IPS-15b (cell line): ENCODE measurements around the gene MAP3K15.
"Not testable (repeated sequence)": the region's sequence is repeated elsewhere in the genome, so short reads cannot be mapped to it uniquely, and the experiment has no call there.

Experiments used
- H3K27me3 ChIP-seq: one replicate; pipeline ENCODE4 v1.6.1; 2013; ENCODE audit warnings: low read length; ENCODE audit not compliant: control insufficient read depth, insufficient read depth
- H3K36me3 ChIP-seq: one replicate; pipeline ENCODE4 v1.6.1; 2013; ENCODE audit warnings: low read length; ENCODE audit not compliant: control insufficient read depth, insufficient read depth
- H3K4me1 ChIP-seq: one replicate; pipeline ENCODE4 v1.6.1; 2013; ENCODE audit warnings: mild to moderate bottlenecking, low read length; ENCODE audit not compliant: control insufficient read depth, insufficient read depth
- H3K4me3 ChIP-seq: one replicate; pipeline ENCODE4 v1.5.1; 2013; ENCODE audit warnings: low read depth, low read length
- H3K9ac ChIP-seq: one replicate; pipeline ENCODE4 v1.6.1; 2013; ENCODE audit warnings: low read depth, mild to moderate bottlenecking, low read length
- H3K9me3 ChIP-seq: one replicate; pipeline ENCODE4 v1.6.1; 2013; ENCODE audit warnings: mild to moderate bottlenecking, low read length; ENCODE audit not compliant: control insufficient read depth, insufficient read depth

Gene MAP3K15

DNA sequence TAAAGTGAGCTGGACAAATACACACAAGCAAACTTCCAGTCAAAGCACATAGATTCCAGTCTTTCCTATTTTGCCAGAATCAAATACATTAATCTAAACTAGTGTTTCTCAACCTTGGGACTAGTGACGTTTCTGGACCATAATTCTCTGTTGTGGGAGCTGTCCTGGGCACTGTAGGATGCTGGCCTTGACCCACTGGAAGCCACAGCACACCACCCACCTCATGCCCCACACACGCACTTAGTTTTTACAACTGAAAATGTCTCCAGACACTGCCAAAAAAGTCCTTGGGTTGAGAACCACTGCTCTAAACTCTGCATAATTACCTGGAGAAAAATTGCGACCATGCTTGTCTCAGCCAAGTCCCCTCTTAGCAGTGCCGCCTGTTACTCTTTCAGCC is 57.6 kb downstream of the MAP3K15 start:
- Histone ChIP-seq H3K4me3 (no peak overlapping the region), H3K9ac (no peak overlapping the region), H3K4me1 (no peaks in the 10 kb centered on the region), H3K27me3 (no peaks in the 10 kb centered on the region), H3K36me3 (peaks cover 2% of the 10 kb centered on the region), H3K9me3 (peaks cover 3% of the 10 kb centered on the region)

DNA sequence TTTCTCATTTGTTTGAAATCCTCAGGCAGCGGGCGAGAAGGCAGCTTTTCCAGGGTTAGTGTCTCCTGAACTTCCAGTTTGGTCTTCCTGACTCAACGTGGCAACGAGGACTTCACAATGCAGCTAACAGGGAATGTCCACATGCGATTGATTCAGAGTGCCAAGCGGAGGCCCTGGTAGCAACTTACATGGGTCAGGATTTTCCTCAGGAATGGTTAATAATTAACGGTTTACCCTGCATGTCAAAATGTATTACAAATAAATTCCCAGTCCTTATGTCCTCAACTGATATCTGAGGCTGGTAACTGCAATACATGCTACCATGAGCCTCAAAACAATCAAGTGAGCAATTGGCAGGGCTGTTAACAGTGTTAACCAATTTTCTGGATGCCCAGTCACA is 67.2 kb downstream of the MAP3K15 start:
- no peak overlapping the region for H3K4me3 ChIP-seq
- H3K4me1 ChIP-seq, result no peaks in the 10 kb centered on the region
- no peaks in the 10 kb centered on the region for H3K9me3 ChIP-seq
- no peak overlapping the region for H3K9ac ChIP-seq
- H3K36me3 ChIP-seq, result no peaks in the 10 kb centered on the region
- H3K27me3 ChIP-seq, result no peaks in the 10 kb centered on the region

DNA sequence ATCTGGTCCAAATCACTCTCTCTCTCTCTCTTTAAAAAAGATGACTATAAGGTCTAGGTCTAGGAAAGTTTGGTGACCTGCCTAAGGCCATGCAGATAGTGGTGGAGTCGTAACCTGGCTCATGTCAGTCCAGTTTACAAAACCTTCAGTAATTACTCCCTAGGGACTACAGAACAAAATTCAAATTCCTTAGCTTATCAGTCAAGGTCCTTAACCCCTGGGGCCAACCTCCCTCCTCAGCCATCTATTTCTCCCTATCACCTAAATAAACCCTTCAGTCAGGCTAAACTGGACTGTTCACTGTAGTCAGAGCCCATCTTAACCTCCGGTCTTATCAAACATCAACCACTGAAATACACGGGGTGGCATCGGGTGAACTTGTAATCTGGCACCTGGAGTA is 68.9 kb downstream of the MAP3K15 start:
- H3K9me3 ChIP-seq, result peaks cover 4% of the 10 kb centered on the region
- H3K27me3 ChIP-seq, result no peaks in the 10 kb centered on the region
- no peaks in the 10 kb centered on the region for H3K36me3 ChIP-seq
- no peak overlapping the region for H3K9ac ChIP-seq
- H3K4me1 ChIP-seq, result no peaks in the 10 kb centered on the region
- no peak overlapping the region for H3K4me3 ChIP-seq

DNA sequence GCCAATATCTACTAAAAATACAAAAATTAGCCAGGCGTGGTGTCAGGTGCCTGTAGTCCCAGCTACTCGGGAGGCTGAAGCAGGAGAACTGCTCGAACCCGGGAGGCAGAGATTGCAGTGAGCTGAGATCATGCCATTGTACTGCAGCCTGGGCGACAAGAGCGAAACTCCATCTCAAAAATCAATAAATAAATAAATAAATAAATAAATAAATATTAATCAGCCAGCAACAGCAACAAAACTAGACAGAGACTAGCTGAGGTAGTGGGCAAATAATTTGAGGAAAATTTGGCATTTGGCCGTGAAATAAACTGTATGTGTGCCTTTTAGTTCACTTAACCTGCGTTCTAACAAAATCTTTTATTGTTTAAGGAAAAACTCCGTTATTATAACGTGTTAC is 69.5 kb downstream of the MAP3K15 start:
- not testable (repeated sequence) for H3K4me1 ChIP-seq, H3K9ac ChIP-seq, H3K4me3 ChIP-seq, H3K9me3 ChIP-seq, H3K36me3 ChIP-seq, H3K27me3 ChIP-seq

DNA sequence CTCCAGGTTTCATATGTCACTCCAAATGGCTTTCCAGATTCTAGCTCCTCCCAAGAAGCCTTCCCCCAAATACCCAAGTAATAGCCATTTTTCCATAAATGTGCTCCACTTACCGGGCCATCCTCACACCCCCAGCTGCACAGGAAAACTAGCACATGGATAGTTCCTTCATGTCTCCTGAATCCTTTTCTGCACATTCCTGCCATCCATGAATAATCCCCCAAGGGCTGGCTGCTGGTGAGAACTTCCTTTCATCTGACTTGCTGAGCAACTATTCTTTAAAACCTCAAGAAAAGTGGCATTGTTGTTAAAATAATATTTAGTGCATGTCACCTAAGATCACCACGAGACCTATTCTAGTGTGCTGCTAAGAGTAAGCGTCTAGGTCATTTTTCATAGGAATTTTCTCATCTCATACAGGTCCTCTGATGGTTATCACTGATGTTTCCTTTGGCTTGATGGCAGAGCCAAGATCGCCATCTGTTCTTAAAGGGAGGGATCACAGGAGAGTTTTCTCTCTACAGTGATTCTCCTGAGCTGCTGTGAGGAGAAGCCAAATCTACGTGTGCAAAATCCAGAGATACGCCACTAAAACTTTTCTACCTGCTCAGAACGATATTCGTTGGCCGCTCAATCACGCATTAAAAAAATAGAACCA is 71.3 kb downstream of the MAP3K15 start:
- Histone ChIP-seq H3K36me3 (no peaks in the 10 kb centered on the region), H3K9ac (no peak overlapping the region), H3K27me3 (no peaks in the 10 kb centered on the region), H3K4me1 (no peaks in the 10 kb centered on the region), H3K9me3 (peaks cover 4% of the 10 kb centered on the region), H3K4me3 (no peak overlapping the region)

DNA sequence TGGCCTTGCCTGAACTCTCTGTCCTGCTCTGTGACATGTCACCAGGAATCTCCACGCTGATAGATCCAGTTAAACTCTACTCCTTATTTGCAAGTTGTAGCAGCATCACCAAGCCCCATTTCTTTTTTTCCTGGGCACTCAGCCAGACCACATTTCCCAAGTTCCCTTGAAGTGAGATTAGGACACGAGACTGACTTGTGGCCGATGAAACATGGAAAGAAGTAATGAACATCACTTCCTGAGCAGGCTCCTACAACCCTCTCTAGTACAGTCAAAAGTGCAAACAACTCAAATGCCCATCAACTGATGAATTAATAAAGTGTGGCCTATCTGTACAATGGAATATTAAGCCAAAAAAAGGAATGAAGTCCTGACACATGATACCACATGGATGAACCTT is 74.6 kb downstream of the MAP3K15 start:
- no peaks in the 10 kb centered on the region for H3K27me3 ChIP-seq
- no peak overlapping the region for H3K9ac ChIP-seq
- no peak overlapping the region for H3K4me3 ChIP-seq
- H3K36me3 ChIP-seq, result no peaks in the 10 kb centered on the region
- H3K9me3 ChIP-seq, result peaks cover 4% of the 10 kb centered on the region
- no peaks in the 10 kb centered on the region for H3K4me1 ChIP-seq

DNA sequence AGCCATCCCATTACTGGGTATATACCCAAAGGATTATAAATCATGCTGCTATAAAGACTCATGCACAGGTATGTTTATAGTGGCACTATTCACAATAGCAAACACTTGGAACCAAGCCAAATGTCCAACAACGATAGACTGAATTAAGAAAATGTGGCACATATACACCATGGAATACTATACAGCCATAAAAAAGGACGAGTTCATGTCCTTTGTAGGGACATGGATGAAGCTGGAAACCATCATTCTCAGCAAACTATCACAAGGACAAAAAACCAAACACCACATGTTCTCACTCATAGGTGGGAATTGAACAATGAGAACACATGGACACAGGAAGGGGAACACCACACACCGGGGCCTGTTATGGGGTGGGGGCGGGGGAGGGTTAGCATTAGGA is 92.6 kb downstream of the MAP3K15 start:
- H3K27me3 ChIP-seq, H3K9ac ChIP-seq, H3K9me3 ChIP-seq, H3K4me1 ChIP-seq, H3K36me3 ChIP-seq, H3K4me3 ChIP-seq: not testable (repeated sequence)

DNA sequence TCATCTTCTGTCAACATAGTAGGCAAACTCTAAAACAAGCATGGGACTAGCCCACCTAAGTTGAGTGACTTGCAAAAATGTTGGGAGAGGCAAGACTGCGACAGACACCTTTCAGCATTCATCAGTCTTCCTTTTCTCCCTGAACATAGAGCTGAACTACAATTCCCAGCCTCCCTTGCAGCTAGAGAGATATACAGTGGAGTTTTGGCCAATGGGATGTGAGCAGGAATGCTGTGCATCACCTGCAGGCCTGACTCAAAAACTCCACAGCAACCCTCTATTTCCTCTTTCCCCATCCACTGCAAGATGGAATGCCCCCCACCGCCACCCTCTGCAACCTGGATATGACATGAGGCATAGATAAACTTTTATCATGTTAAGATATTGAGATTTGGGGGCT is 105.0 kb downstream of the MAP3K15 start:
- Histone ChIP-seq H3K4me1 (no peaks in the 10 kb centered on the region), H3K4me3 (no peak overlapping the region), H3K9me3 (peaks cover 3% of the 10 kb centered on the region), H3K9ac (no peak overlapping the region), H3K27me3 (no peaks in the 10 kb centered on the region), H3K36me3 (no peaks in the 10 kb centered on the region)

DNA sequence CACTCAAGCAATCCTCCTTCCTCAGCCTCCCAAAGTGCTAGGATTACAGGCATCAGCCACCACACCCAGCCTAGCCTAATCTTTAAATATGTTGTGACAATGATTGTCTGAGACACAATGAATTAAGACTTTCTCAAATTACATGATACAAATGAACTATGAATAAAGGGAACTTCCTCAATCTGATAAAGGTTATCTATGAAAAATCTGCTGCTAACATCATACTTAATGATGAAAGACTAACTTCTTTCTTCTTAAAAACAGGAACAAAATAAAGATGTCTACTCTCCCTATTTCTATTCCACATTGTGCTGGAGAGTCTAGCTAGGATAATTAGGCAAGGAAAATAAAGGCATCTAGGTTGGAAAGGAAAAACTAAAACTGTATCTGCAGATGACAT is 111.6 kb downstream of the MAP3K15 start:
- no peaks in the 10 kb centered on the region for H3K27me3 ChIP-seq

DNA sequence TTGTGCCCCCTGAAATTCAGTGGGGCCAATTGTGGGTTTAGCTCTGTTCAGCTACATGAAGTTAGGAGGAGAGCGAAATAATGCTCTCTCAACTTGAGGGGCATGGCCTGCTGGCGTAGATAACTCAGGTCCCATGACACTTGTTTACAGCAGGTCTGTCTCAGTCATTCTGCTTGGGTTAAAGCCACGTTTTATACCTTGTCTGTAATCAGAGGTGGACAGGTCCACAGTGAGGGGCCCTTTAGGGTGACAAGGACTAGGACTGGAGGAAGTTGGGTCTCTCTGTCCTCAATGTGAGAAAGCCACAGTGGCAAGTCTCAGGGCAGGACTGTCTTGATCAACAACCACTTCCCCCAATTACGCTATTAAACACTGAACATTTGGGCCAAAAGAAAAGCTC is 122.6 kb downstream of the MAP3K15 start:
- H3K9ac ChIP-seq, result no peak overlapping the region
- H3K4me3 ChIP-seq, result no peak overlapping the region
- no peaks in the 10 kb centered on the region for H3K4me1 ChIP-seq
- no peaks in the 10 kb centered on the region for H3K9me3 ChIP-seq
- no peaks in the 10 kb centered on the region for H3K36me3 ChIP-seq
- H3K27me3 ChIP-seq, result no peaks in the 10 kb centered on the region

More for the DNA sequence above, 111.6 kb downstream of the MAP3K15 start:
- H3K9me3 ChIP-seq, result no peaks in the 10 kb centered on the region
- no peak overlapping the region for H3K4me3 ChIP-seq
- H3K4me1 ChIP-seq, result no peaks in the 10 kb centered on the region
- no peak overlapping the region for H3K9ac ChIP-seq
- no peaks in the 10 kb centered on the region for H3K36me3 ChIP-seq

DNA sequence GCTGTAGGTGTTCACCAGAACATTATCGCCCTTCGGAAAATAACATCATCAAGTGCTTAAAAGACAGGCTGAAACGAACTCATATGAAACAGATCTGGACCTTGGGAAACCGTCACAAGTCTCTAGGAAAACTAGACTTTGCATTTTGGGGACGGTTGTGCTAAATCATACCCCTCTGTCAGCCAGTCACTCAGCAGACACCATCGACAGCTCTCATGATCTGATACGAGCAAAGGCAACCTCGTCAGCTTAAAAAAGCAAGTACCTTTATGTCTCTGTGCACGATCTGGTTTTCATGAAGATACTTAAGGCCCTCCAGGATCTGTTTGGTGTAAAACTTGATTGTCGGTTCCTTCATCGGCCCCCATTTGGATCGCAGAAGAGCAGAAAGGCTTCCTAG is 123.2 kb downstream of the MAP3K15 start:
- Histone ChIP-seq H3K9ac (no peak overlapping the region), H3K4me3 (no peak overlapping the region), H3K4me1 (no peaks in the 10 kb centered on the region), H3K9me3 (peaks cover under 1% of the 10 kb centered on the region), H3K27me3 (no peaks in the 10 kb centered on the region), H3K36me3 (no peaks in the 10 kb centered on the region)

DNA sequence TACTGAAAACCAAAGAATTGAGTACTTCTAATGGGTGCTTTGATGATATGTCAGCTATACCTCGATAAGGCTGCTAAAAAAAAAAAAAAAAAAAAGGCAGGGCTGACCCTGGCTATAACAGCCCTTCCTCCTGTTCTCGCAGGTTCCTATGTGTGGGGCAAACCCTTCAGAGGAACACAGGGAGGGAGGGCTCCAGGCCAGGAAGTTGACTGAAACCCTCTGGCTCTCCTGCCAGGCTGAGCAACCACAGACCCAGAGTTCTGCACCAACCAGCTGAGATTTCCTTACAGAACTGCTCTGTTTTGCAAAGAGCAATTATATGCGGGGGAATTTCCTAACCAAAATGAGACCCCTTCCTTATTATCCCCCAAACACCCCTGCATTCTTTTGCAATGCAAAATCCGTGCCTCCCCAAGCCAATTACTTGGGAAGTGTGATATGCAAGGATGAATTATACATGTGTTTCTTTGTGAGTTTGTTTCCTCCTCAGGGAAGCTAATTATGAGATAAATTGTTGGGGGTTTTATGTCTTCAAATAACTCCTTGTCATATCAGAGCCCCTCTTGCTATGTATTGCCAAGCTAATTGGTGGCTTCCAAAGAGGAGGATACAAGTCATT is 126.0 kb downstream of the MAP3K15 start:
- Histone ChIP-seq H3K27me3 (no peaks in the 10 kb centered on the region), H3K9me3 (peaks cover 3% of the 10 kb centered on the region), H3K9ac (no peak overlapping the region), H3K36me3 (no peaks in the 10 kb centered on the region), H3K4me1 (no peaks in the 10 kb centered on the region), H3K4me3 (no peak overlapping the region)
